Upper lobe of left lung (tissue), 4 donors: Measurements from ENCODE around the gene CIAO2A.

ENCODE experiments used
- EP300 ChIP-seq, 4 donors: sonication (generic); formaldehyde crosslinking; IDR thresholded peaks; one replicate each; pipeline ENCODE4 v1.5.1; 2017; ENCODE audit warnings: antibody characterized with exemption in 4 of 4, control low read depth in 2 of 4
- TF ChIP-seq, protein P1 (sequence below), 6 experiments: fragments of 450-650 bp in 4 of 6; fragments of 200-600 bp in 2 of 6; sonication (generic) in 2 of 6; IDR thresholded peaks; one replicate each; pipeline ENCODE4 v1.5.1; 2016 to 2019; ENCODE audit warnings: antibody characterized with exemption in 6 of 6

- TF ChIP-seq, protein P1, sequence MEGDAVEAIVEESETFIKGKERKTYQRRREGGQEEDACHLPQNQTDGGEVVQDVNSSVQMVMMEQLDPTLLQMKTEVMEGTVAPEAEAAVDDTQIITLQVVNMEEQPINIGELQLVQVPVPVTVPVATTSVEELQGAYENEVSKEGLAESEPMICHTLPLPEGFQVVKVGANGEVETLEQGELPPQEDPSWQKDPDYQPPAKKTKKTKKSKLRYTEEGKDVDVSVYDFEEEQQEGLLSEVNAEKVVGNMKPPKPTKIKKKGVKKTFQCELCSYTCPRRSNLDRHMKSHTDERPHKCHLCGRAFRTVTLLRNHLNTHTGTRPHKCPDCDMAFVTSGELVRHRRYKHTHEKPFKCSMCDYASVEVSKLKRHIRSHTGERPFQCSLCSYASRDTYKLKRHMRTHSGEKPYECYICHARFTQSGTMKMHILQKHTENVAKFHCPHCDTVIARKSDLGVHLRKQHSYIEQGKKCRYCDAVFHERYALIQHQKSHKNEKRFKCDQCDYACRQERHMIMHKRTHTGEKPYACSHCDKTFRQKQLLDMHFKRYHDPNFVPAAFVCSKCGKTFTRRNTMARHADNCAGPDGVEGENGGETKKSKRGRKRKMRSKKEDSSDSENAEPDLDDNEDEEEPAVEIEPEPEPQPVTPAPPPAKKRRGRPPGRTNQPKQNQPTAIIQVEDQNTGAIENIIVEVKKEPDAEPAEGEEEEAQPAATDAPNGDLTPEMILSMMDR (IDR thresholded peaks at IDR 0.05): no peak
- no peak for TF ChIP-seq EP300 (IDR thresholded peaks at IDR 0.05)
These were observed 28.8 kb upstream of the CIAO2A start for GRCh38 chr15:64122444-64122843.
